HepG2 (cell line): ENCODE results near the gene HRG. TPM values are rescaled to one million over a fixed set of nuclear protein-coding genes. Genes with fewer than 3 reads are reported as not detected.

Experiments used
- GATAD2A ChIP-seq: IDR thresholded peaks from 2 replicates; pipeline ENCODE4 v1.6.1; 2016
- HDAC1 ChIP-seq: sonication (generic); formaldehyde crosslinking; IDR thresholded peaks from 2 replicates; pipeline ENCODE4 v1.5.1; 2020; ENCODE audit warnings: mild to moderate bottlenecking, missing genetic modification reagents
- HMGXB4 ChIP-seq, 2 experiments: sonication (generic) in 1 of 2; formaldehyde crosslinking in 1 of 2; IDR thresholded peaks; 2 replicates each; pipeline versions ENCODE4 v1.4.0 to v1.6.1; 2018 to 2020; ENCODE audit warnings: missing genetic modification reagents in 2 of 2, borderline replicate concordance in 1 of 2, low read depth in 1 of 2, mild to moderate bottlenecking in 1 of 2, missing biosample characterization in 1 of 2
- KAT7 ChIP-seq: IDR thresholded peaks from 2 replicates; pipeline ENCODE4 v1.6.1; 2018; ENCODE audit warnings: borderline replicate concordance, missing compliant biosample characterization
- MNT ChIP-seq: fragments of 450-650 bp; IDR thresholded peaks from 2 replicates; pipeline ENCODE4 v1.6.1; 2016
- RFX1 ChIP-seq: fragments of 450-650 bp; IDR thresholded peaks from 2 replicates; pipeline ENCODE4 v1.6.1; 2017
- SP2 ChIP-seq: sonication (generic); formaldehyde crosslinking; IDR thresholded peaks from 2 replicates; pipeline ENCODE4 v1.5.1; 2020; ENCODE audit warnings: mild to moderate bottlenecking, missing genetic modification reagents
- ZBTB8A ChIP-seq: sonication (generic); formaldehyde crosslinking; IDR thresholded peaks from 2 replicates; pipeline ENCODE4 v1.4.0; 2020; ENCODE audit warnings: mild to moderate bottlenecking, low read depth, missing genetic modification reagents, borderline replicate concordance
- ZFP91 ChIP-seq: sonication (generic); formaldehyde crosslinking; IDR thresholded peaks from 2 replicates; pipeline ENCODE4 v1.9.0; 2022; ENCODE audit warnings: missing genetic modification reagents, mild to moderate bottlenecking, borderline replicate concordance
- ZKSCAN5 ChIP-seq: sonication (generic); formaldehyde crosslinking; IDR thresholded peaks from 2 replicates; pipeline ENCODE4 v1.5.1; 2020; ENCODE audit warnings: mild to moderate bottlenecking, missing genetic modification reagents
- ZNF329 ChIP-seq: sonication (generic); formaldehyde crosslinking; IDR thresholded peaks from 2 replicates; pipeline ENCODE4 v1.9.0; 2021; ENCODE audit warnings: low read depth, mild to moderate bottlenecking, missing genetic modification reagents
- ZNF441 ChIP-seq: sonication (generic); formaldehyde crosslinking; IDR thresholded peaks from 2 replicates; pipeline ENCODE4 v1.7.0; 2021; ENCODE audit warnings: missing genetic modification reagents, borderline replicate concordance
- ZNF569 ChIP-seq: sonication (generic); formaldehyde crosslinking; IDR thresholded peaks from 2 replicates; pipeline ENCODE4 v1.5.0; 2020; ENCODE audit warnings: mild to moderate bottlenecking, missing genetic modification reagents, moderate library complexity, borderline replicate concordance
- ZNF646 ChIP-seq: sonication (generic); formaldehyde crosslinking; IDR thresholded peaks from 2 replicates; pipeline ENCODE4 v1.9.0; 2021; ENCODE audit warnings: mild to moderate bottlenecking, missing genetic modification reagents
- ZNF788 ChIP-seq: sonication (generic); formaldehyde crosslinking; IDR thresholded peaks from 2 replicates; pipeline ENCODE4 v1.5.0; 2020; ENCODE audit warnings: mild to moderate bottlenecking, missing genetic modification reagents, borderline replicate concordance
- polyA plus RNA-seq, 8 experiments: library from polyadenylated mRNA; depleted of rRNA in 3 of 8; stranded (reverse) in 7 of 8; unstranded in 1 of 8; fragments of >200 nt; fragmentation: Illumina TruSeq in 4 of 8; extraction: Trizol in 4 of 8; gene quantifications; 2 replicates each; pipeline versions ENCODE4 v1.2.1 to v1.2.3, GENCODE V29; 2011 to 2016; ENCODE audit warnings: low read depth in 4 of 8, missing spikeins in 1 of 8, mixed read lengths in 1 of 8; ENCODE audit not compliant: insufficient read depth in 1 of 8
- total RNA-seq, 5 experiments: library from RNA; depleted of rRNA; stranded (reverse); fragments of >200 nt; fragmentation: Illumina TruSeq; extraction: Trizol; gene quantifications; 2 replicates each; pipeline ENCODE4 v1.2.3, GENCODE V29; 2016; ENCODE audit warnings: low read depth in 1 of 5
- TF ChIP-seq, protein P1 (sequence below): sonication (generic); formaldehyde crosslinking; IDR thresholded peaks from 2 replicates; pipeline ENCODE4 v1.5.0; 2020; ENCODE audit warnings: mild to moderate bottlenecking, missing genetic modification reagents

The HRG gene
- total and polyA plus RNA-seq, 2 of the 13 experiments (the other 11 are each of a cell fraction or from before 2014, with no cell fraction given), result 0.09 to 0.11 TPM

- TF ChIP-seq ZNF646 (no peak), ZNF569 (CRISPR knock-in tag) (no peak), KAT7 (no peak), RFX1 (no peak), MNT (no peak), ZKSCAN5 (CRISPR knock-in tag) (no peak), ZFP91 (CRISPR knock-in tag) (no peak), ZNF329 (CRISPR knock-in tag) (no peak), HMGXB4 (CRISPR knock-in tag; IDR thresholded peaks at IDR 0.05; ENCODE audit: borderline replicate concordance in 1 of 2, low read depth in 1 of 2) (no peak), HDAC1 (CRISPR knock-in tag) (peak; percentile 47; the same call in 1 of the 2 replicates), ZBTB8A (CRISPR knock-in tag) (no peak), ZNF788 (CRISPR knock-in tag) (no peak), ZNF441 (no peak), SP2 (CRISPR knock-in tag) (no peak), GATAD2A (CRISPR knock-in tag) (peak; percentile 58)
- TF ChIP-seq, protein P1, sequence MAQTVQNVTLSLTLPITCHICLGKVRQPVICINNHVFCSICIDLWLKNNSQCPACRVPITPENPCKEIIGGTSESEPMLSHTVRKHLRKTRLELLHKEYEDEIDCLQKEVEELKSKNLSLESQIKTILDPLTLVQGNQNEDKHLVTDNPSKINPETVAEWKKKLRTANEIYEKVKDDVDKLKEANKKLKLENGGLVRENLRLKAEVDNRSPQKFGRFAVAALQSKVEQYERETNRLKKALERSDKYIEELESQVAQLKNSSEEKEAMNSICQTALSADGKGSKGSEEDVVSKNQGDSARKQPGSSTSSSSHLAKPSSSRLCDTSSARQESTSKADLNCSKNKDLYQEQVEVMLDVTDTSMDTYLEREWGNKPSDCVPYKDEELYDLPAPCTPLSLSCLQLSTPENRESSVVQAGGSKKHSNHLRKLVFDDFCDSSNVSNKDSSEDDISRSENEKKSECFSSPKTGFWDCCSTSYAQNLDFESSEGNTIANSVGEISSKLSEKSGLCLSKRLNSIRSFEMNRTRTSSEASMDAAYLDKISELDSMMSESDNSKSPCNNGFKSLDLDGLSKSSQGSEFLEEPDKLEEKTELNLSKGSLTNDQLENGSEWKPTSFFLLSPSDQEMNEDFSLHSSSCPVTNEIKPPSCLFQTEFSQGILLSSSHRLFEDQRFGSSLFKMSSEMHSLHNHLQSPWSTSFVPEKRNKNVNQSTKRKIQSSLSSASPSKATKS (CRISPR knock-in tag), result 0 out of 2 replicates have a peak, but pooled peaks have one; percentile 36
These were observed 51.2 kb downstream of the HRG start, which contains the start of gene KNG1 (continued) for GRCh38 chr3:186717039-186717457.
